PC-9 (cell line): ENCODE data around the gene MSN. TPM values are rescaled to one million over a fixed set of nuclear protein-coding genes. Genes with fewer than 3 reads are reported as not detected.
"Not testable (repeated sequence)": the region's sequence is repeated elsewhere in the genome, so short reads cannot be mapped to it uniquely, and the experiment has no call there.

Experiments used
- BruUV-seq: library from RNA; stranded (reverse); fragments of 400-500 nt; replicated peaks from 2 replicates; lab custom pipeline; 2021; lab: Mats Ljungman, UMichigan
- CTCF ChIA-PET: fragments of 300-600 bp; sonication (Branson Sonifier 250); formaldehyde crosslinking; loops from one replicate; lab custom pipeline; 2022; ENCODE audit warnings: antibody characterized with exemption; lab: Charles Lee
- POLR2A ChIA-PET: fragments of 300-600 bp; sonication (Branson Sonifier 250); formaldehyde crosslinking; loops from one replicate; lab custom pipeline; 2022; ENCODE audit warnings: antibody characterized with exemption; ENCODE audit not compliant: unreplicated experiment; lab: Charles Lee
- DNase-seq, 2 experiments: peaks; one replicate each; pipeline versions ENCODE4 v3.0.0 to v3.0.0-alpha.2; 2015 to 2022; ENCODE audit warnings: mixed read lengths in 1 of 2
- H2AFZ ChIP-seq: fragments of 200-600 bp; sonication (generic); 2 replicates; pipeline ENCODE4 v1.8.1; 2017; ENCODE audit warnings: antibody characterized with exemption
- H3F3A ChIP-seq: fragments of 200-600 bp; sonication (generic); 2 replicates; pipeline ENCODE4 v1.8.1; 2017; ENCODE audit warnings: antibody characterized with exemption, mild to moderate bottlenecking, low read depth; ENCODE audit not compliant: insufficient read depth
- H3K27ac ChIP-seq: fragments of 200-600 bp; sonication (generic); 2 replicates; pipeline ENCODE4 v1.6.1; 2016; ENCODE audit warnings: mixed run types
- H3K27me3 ChIP-seq: fragments of 200-600 bp; sonication (generic); 2 replicates; pipeline ENCODE4 v1.6.1; 2016; ENCODE audit warnings: low read depth, mixed run types; ENCODE audit not compliant: insufficient read depth
- H3K36me3 ChIP-seq: fragments of 200-600 bp; sonication (generic); 2 replicates; pipeline ENCODE4 v1.6.1; 2016; ENCODE audit warnings: low read depth, mixed run types
- H3K4me1 ChIP-seq: fragments of 200-600 bp; sonication (generic); replicated peaks from 2 replicates; pipeline ENCODE4 v1.6.1; 2016; ENCODE audit warnings: mixed run types; ENCODE audit not compliant: insufficient read depth
- H3K4me2 ChIP-seq: fragments of 200-600 bp; sonication (generic); 2 replicates; pipeline ENCODE4 v1.6.1; 2017; ENCODE audit warnings: mixed run types
- H3K4me3 ChIP-seq: fragments of 200-600 bp; sonication (generic); 2 replicates; pipeline ENCODE4 v1.6.1; 2016; ENCODE audit warnings: mixed run types
- H3K79me2 ChIP-seq: fragments of 200-600 bp; sonication (generic); 2 replicates; pipeline ENCODE4 v1.6.1; 2017; ENCODE audit warnings: low read depth, mixed run types
- H3K9me2 ChIP-seq: fragments of 200-600 bp; sonication (generic); 2 replicates; pipeline ENCODE4 v1.8.1; 2017; ENCODE audit warnings: mild to moderate bottlenecking; ENCODE audit not compliant: insufficient read depth
- H3K9me3 ChIP-seq: fragments of 200-600 bp; sonication (generic); 2 replicates; pipeline ENCODE4 v1.8.1; 2016; ENCODE audit warnings: low read depth; ENCODE audit not compliant: insufficient read depth
- H4K20me1 ChIP-seq: fragments of 200-600 bp; sonication (generic); 2 replicates; pipeline ENCODE4 v1.8.1; 2017; ENCODE audit not compliant: insufficient read depth
- CTCF ChIP-seq: fragments of 200-600 bp; sonication (generic); conservative IDR thresholded peaks from 2 replicates; pipeline ENCODE4 v1.6.1; 2017; ENCODE audit warnings: mixed run types, antibody characterized with exemption, mild to moderate bottlenecking, moderate library complexity
- EZH2 ChIP-seq: fragments of 200-600 bp; sonication (generic); IDR thresholded peaks from 2 replicates; pipeline ENCODE4 v1.8.0; 2017; ENCODE audit warnings: antibody characterized with exemption, low read depth
- intact Hi-C: fragments of 100-400 bp; cut with micrococcal nuclease; formaldehyde crosslinking; loops from one replicate; pipeline ENCODE4 v1.10.0; 2022; ENCODE audit not compliant: unreplicated experiment
- total RNA-seq: library from RNA; stranded (reverse); gene quantifications from 2 replicates; pipeline ENCODE4 v1.2.3, GENCODE V29; 2021

Gene MSN
- total RNA-seq, 1 experiment from 2014 or later: 235 TPM

GRCh38 chrX:65647801-65648200, 19.7 kb upstream of the MSN start:
- no peaks in the 10 kb centered on the region for H3K36me3 ChIP-seq

GRCh38 chrX:65652098-65652497, 15.4 kb upstream of the MSN start:
- no peak overlapping the region for H3K4me2 ChIP-seq
- no peaks in the 10 kb centered on the region for H3K9me2 ChIP-seq
- no peak for DNase-seq
- H3K27ac ChIP-seq: no peak overlapping the region
- H4K20me1 ChIP-seq: no peaks in the 10 kb centered on the region
- no peaks in the 10 kb centered on the region for H3K27me3 ChIP-seq
- H3K79me2 ChIP-seq: no peaks in the 10 kb centered on the region
- ChIA-PET POLR2A (no interaction called here), CTCF (no interaction called here)
- no peaks in the 10 kb centered on the region for H3K9me3 ChIP-seq
- no peaks in the 10 kb centered on the region for H3K4me1 ChIP-seq
- H3F3A ChIP-seq: no peaks in the 10 kb centered on the region
- H3K4me3 ChIP-seq: no peak overlapping the region
- no peak overlapping the region for H2AFZ ChIP-seq
- no peak for TF ChIP-seq CTCF
- no peak for TF ChIP-seq EZH2
- H3K36me3 ChIP-seq: no peaks in the 10 kb centered on the region
- intact Hi-C loops: no loop called here
- no TSS peak for BruUV-seq

More at GRCh38 chrX:65647801-65648200, 19.7 kb upstream of the MSN start:
- Histone ChIP-seq H2AFZ (no peak overlapping the region), H3K4me3 (no peak overlapping the region), H3F3A (peaks cover 16% of the 10 kb centered on the region; the same call in 1 of the 2 replicates), H3K27me3 (no peaks in the 10 kb centered on the region), H4K20me1 (no peaks in the 10 kb centered on the region), H3K4me1 (peaks cover 26% of the 10 kb centered on the region), H3K9me2 (no peaks in the 10 kb centered on the region), H3K9me3 (no peaks in the 10 kb centered on the region), H3K27ac (no peak overlapping the region), H3K79me2 (no peaks in the 10 kb centered on the region), H3K4me2 (no peak overlapping the region)
- TF ChIP-seq EZH2: no peak
- CTCF ChIA-PET: no interaction called here
- BruUV-seq: no TSS peak
- DNase-seq: no peak
- intact Hi-C loops: no loop called here
- POLR2A ChIA-PET: no interaction called here

- H3K36me3 ChIP-seq, BruUV-seq, H3K27ac ChIP-seq, H3K4me1 ChIP-seq, H2AFZ ChIP-seq, H4K20me1 ChIP-seq, CTCF ChIA-PET, H3F3A ChIP-seq, H3K4me3 ChIP-seq, H3K9me2 ChIP-seq, H3K4me2 ChIP-seq, H3K79me2 ChIP-seq, H3K9me3 ChIP-seq, H3K27me3 ChIP-seq, intact Hi-C loops, DNase-seq: not testable (repeated sequence)
- POLR2A ChIA-PET: interaction anchor here (0.7 kb wide), 1 partner anchor 32 kb away, joined by 4 read pairs; no protein-coding TSS in a partner anchor
Observed at GRCh38 chrX:65657009-65657441, 10.4 kb upstream of the MSN start.

- no peak for DNase-seq
- ChIA-PET CTCF (no interaction called here), POLR2A (interaction anchor here (0.6 to 0.7 kb wide), 2 partner anchors 21 to 32 kb away, joined by 3 to 4 read pairs; no protein-coding TSS in a partner anchor)
- H2AFZ ChIP-seq: no peak overlapping the region
- H3K27ac ChIP-seq: no peak overlapping the region
- no peak for TF ChIP-seq CTCF
- no peak for TF ChIP-seq EZH2
- H3K4me1 ChIP-seq: no peaks in the 10 kb centered on the region
- BruUV-seq: no TSS peak
- H3K4me2 ChIP-seq: no peak overlapping the region
- no peak overlapping the region for H3K4me3 ChIP-seq
- no peaks in the 10 kb centered on the region for H3K79me2 ChIP-seq
- H3K27me3 ChIP-seq: no peaks in the 10 kb centered on the region
- no peaks in the 10 kb centered on the region for H3K36me3 ChIP-seq
- no peaks in the 10 kb centered on the region for H4K20me1 ChIP-seq
- no peaks in the 10 kb centered on the region for H3K9me2 ChIP-seq
- no peaks in the 10 kb centered on the region for H3K9me3 ChIP-seq
- H3F3A ChIP-seq: no peaks in the 10 kb centered on the region
- intact Hi-C loops: no loop called here
Observed at GRCh38 chrX:65657659-65658058, 9.8 kb upstream of the MSN start.
